ENCODE data around the gene KCND1. TPM values are rescaled to one million over a fixed set of nuclear protein-coding genes. Genes with fewer than 3 reads are reported as not detected.

Gene KCND1
- total and polyA plus RNA-seq, 10 of the 15 experiments (the other 5 are each of a cell fraction or from before 2014, with no cell fraction given): 0.02 to 1.0 (median 0.39) TPM

- H3K4me1 ChIP-seq (ENCODE audit: control insufficient read depth, insufficient read depth, low read length): no peaks in the 10 kb centered on the region; the same call in none of the 2 replicates
- WGBS (ENCODE audit: insufficient coverage, insufficient replicate concordance, low lambda C conversion rate, missing lambda C conversion rate): 77% methylated on average over 5 of the region's 5 CpGs
- H3K9me3 ChIP-seq (replicated peaks; ENCODE audit: control insufficient read depth, insufficient read depth, low read length): no peaks in the 10 kb centered on the region
- intact Hi-C loops (cut with micrococcal nuclease; ENCODE audit: unreplicated experiment): loop anchor here (2.0 to 5.0 kb wide), 2 partner anchors 39 to 45 kb away; partner anchors contain the start of gene TFE3
- DNase-seq (ENCODE audit: low read depth, low spot score) (no peak), FAIRE-seq (no peak), ATAC-seq (no peak)
- TF ChIP-seq SPI1 (IDR thresholded peaks at IDR 0.05; ENCODE audit: borderline replicate concordance, insufficient read depth, low read depth, low read length) (no peak), USF2 (IDR thresholded peaks at IDR 0.05; ENCODE audit: borderline replicate concordance, low read depth, low read length) (no peak), CREM (IDR thresholded peaks at IDR 0.05; ENCODE audit: low read depth) (no peak), MXI1 (IDR thresholded peaks at IDR 0.05; ENCODE audit: low read depth, low read length) (no peak), RELA (IDR thresholded peaks at IDR 0.05; ENCODE audit: borderline replicate concordance, partially characterized antibody) (no peak)
- ChIA-PET RAD21 (ENCODE audit: unreplicated experiment) (no interaction called here), CTCF (no interaction called here), SMC1A (ENCODE audit: uncharacterized antibody, unreplicated experiment) (no interaction called here), POLR2A (interaction anchor here (0.6 to 2.1 kb wide), 2 partner anchors 38 to 266 kb away, joined by 3 to 19 read pairs; partner anchors contain the start of gene TFE3)
- H3K4me2 ChIP-seq (ENCODE audit: control insufficient read depth, insufficient read depth): no peak overlapping the region
- H3K4me3 ChIP-seq: no peak overlapping the region
- H3K79me2 ChIP-seq (ENCODE audit: control insufficient read depth, insufficient read depth, low read length): peaks cover 15% of the 10 kb centered on the region
- no peak overlapping the region for H3K27ac ChIP-seq (ENCODE audit: control insufficient read depth, insufficient read depth)
- H3K27me3 ChIP-seq (replicated peaks in 1 of 2; ENCODE audit: control insufficient read depth in 2 of 2, insufficient read depth in 2 of 2, low read length in 1 of 2): no peaks in the 10 kb centered on the region
- in situ Hi-C loops (cut with MboI): no loop called here
- no peak overlapping the region for H3K9ac ChIP-seq (ENCODE audit: control insufficient read depth, insufficient read depth, low read length)
- no TSS peak for BruUV-seq (replicated peaks)
- H2AFZ ChIP-seq (ENCODE audit: control insufficient read depth, low read depth, low read length): no peak overlapping the region
- no peaks in the 10 kb centered on the region for H4K20me1 ChIP-seq (ENCODE audit: control insufficient read depth, insufficient read depth)
- H3K36me3 ChIP-seq (ENCODE audit: control insufficient read depth in 2 of 2, insufficient read depth in 2 of 2, low read length in 1 of 2): peaks cover 0 to 6% of the 10 kb centered on the region in 2 experiments; a peak in 2 of 4 replicates
These were observed 32.1 kb upstream of the KCND1 start for GRCh38 chrX:49003696-49004095.

Measured in GM12878 (cell line).